Measurements from ENCODE around the gene BCL11A. TPM values are rescaled to one million over a fixed set of nuclear protein-coding genes. Genes with fewer than 3 reads are reported as not detected.

The BCL11A gene
- total RNA-seq, 4 donors from 2014 or later: 0.22 TPM; not detected in 3

- TF ChIP-seq POLR2A (IDR thresholded peaks at IDR 0.05) (no peak), CTCF (IDR thresholded peaks at IDR 0.05) (no peak), EP300 (IDR thresholded peaks at IDR 0.05) (no peak)
- WGBS, 2 donors: 87 to 96% methylated on average over 3 of the region's 3 CpGs
- DNase-seq (ENCODE audit: low spot score in 2 of 2): no peak
Measured at GRCh38 chr2:60440079-60440766, 113.2 kb downstream of the BCL11A start.

GRCh38 chr2:60439219-60439974 is 114.1 kb downstream of the BCL11A start:
- DNase-seq (ENCODE audit: low spot score in 2 of 2): peak in 1 of 2 donors; percentile 17
- Histone ChIP-seq H3K27ac (peak overlapping the region in 1 of 4 donors; percentile 55), H3K9me3 (no peaks in the 10 kb centered on the region), H3K27me3 (no peaks in the 10 kb centered on the region), H3K4me3 (no peak overlapping the region), H3K4me1 (no peaks in the 10 kb centered on the region), H3K36me3 (no peaks in the 10 kb centered on the region)
- TF ChIP-seq POLR2A (IDR thresholded peaks at IDR 0.05) (no peak), CTCF (IDR thresholded peaks at IDR 0.05) (peak in 4 of 5 experiments; percentile 34 to 46 (median 43)), EP300 (IDR thresholded peaks at IDR 0.05) (peak in 1 of 2 donors; percentile 41)
- 60 to 73% methylated on average over 18 to 20 of the region's 20 CpGs for WGBS, 2 donors

More at GRCh38 chr2:60440079-60440766, 113.2 kb downstream of the BCL11A start:
- no peak overlapping the region for H3K4me3 ChIP-seq
- no peak overlapping the region for H3K27ac ChIP-seq
- no peaks in the 10 kb centered on the region for H3K36me3 ChIP-seq
- no peaks in the 10 kb centered on the region for H3K9me3 ChIP-seq
- no peaks in the 10 kb centered on the region for H3K4me1 ChIP-seq
- no peaks in the 10 kb centered on the region for H3K27me3 ChIP-seq

- TF ChIP-seq EP300 (IDR thresholded peaks at IDR 0.05): no peak
- no peak for TF ChIP-seq CTCF (IDR thresholded peaks at IDR 0.05)
- no peak for TF ChIP-seq POLR2A (IDR thresholded peaks at IDR 0.05)
- Histone ChIP-seq H3K9me3 (no peaks in the 10 kb centered on the region), H3K4me3 (no peak overlapping the region), H3K27me3 (no peaks in the 10 kb centered on the region), H3K4me1 (no peaks in the 10 kb centered on the region), H3K27ac (no peak overlapping the region), H3K36me3 (no peaks in the 10 kb centered on the region)
- DNase-seq (ENCODE audit: low spot score in 2 of 2): no peak
- WGBS, 2 donors: 81 to 85% methylated on average over 6 of the region's 6 CpGs
Measured at GRCh38 chr2:60438653-60439052, 114.8 kb downstream of the BCL11A start.

GRCh38 chr2:60438131-60438530 is 115.3 kb downstream of the BCL11A start:
- Histone ChIP-seq H3K4me3 (no peak overlapping the region), H3K4me1 (no peaks in the 10 kb centered on the region), H3K27ac (no peak overlapping the region), H3K36me3 (no peaks in the 10 kb centered on the region), H3K27me3 (no peaks in the 10 kb centered on the region), H3K9me3 (no peaks in the 10 kb centered on the region)
- no peak for DNase-seq (ENCODE audit: low spot score in 2 of 2)
- 86 to 92% methylated on average over 4 of the region's 4 CpGs for WGBS, 2 donors
- TF ChIP-seq CTCF (IDR thresholded peaks at IDR 0.05) (no peak), POLR2A (IDR thresholded peaks at IDR 0.05) (no peak), EP300 (IDR thresholded peaks at IDR 0.05) (no peak)

GRCh38 chr2:60437080-60437696 is 116.3 kb downstream of the BCL11A start:
- H3K9me3 ChIP-seq: no peaks in the 10 kb centered on the region
- WGBS, 2 donors: 53% methylated on average over 7 of the region's 7 CpGs
- H3K27me3 ChIP-seq: no peaks in the 10 kb centered on the region
- no peaks in the 10 kb centered on the region for H3K4me1 ChIP-seq
- H3K4me3 ChIP-seq: no peak overlapping the region
- no peak overlapping the region for H3K27ac ChIP-seq
- no peaks in the 10 kb centered on the region for H3K36me3 ChIP-seq
- TF ChIP-seq EP300 (IDR thresholded peaks at IDR 0.05) (no peak), CTCF (IDR thresholded peaks at IDR 0.05) (no peak), POLR2A (IDR thresholded peaks at IDR 0.05) (no peak)
- DNase-seq (ENCODE audit: low spot score in 2 of 2): no peak
